Spinal cord (tissue), 10 donors: ENCODE measurements around the gene LRIF1. TPM values are rescaled to one million over a fixed set of nuclear protein-coding genes. Genes with fewer than 3 reads are reported as not detected.
"Not testable (repeated sequence)": the region's sequence is repeated elsewhere in the genome, so short reads cannot be mapped to it uniquely, and the experiment has no call there.

Experiments
- DNase-seq, 6 donors: peaks; one replicate each; pipeline versions ENCODE4 v3.0.0 to v3.0.0-alpha.2; 2013 to 2015; ENCODE audit warnings: low spot score in 6 of 6, low read depth in 4 of 6
- H3K27ac ChIP-seq: one replicate; pipeline ENCODE4 v1.5.1; 2013; ENCODE audit warnings: low read depth, low read length, control low read depth
- H3K27me3 ChIP-seq: one replicate; pipeline ENCODE4 v1.6.1; 2013; ENCODE audit warnings: low read length; ENCODE audit not compliant: control insufficient read depth, insufficient read depth
- H3K36me3 ChIP-seq: one replicate; pipeline ENCODE4 v1.6.1; 2013; ENCODE audit warnings: low read length; ENCODE audit not compliant: control insufficient read depth, insufficient read depth
- H3K4me1 ChIP-seq: one replicate; pipeline ENCODE4 v1.6.1; 2013; ENCODE audit warnings: low read length; ENCODE audit not compliant: control insufficient read depth, insufficient read depth
- H3K4me3 ChIP-seq: one replicate; pipeline ENCODE4 v1.5.1; 2013; ENCODE audit warnings: low read depth, low read length, control low read depth
- H3K9me3 ChIP-seq: one replicate; pipeline ENCODE4 v1.6.1; 2013; ENCODE audit warnings: low read length; ENCODE audit not compliant: control insufficient read depth, insufficient read depth
- WGBS: methylation state at CpG from one replicate; pipeline ENCODE4 v1.1.5; 2013; ENCODE audit warnings: missing lambda C conversion rate; ENCODE audit not compliant: insufficient coverage; 5-methylcytosine and 5-hydroxymethylcytosine counted together
- polyA plus RNA-seq, 2 donors: library from polyadenylated mRNA; unstranded; fragments of 120-200 nt; gene quantifications; one replicate each; pipeline ENCODE4 v1.2.1, GENCODE V29; 2013; ENCODE audit not compliant: insufficient read length in 2 of 2
- total RNA-seq, 2 donors: library from RNA; depleted of rRNA in 1 of 2; stranded (reverse); fragments of 120-200 nt in 1 of 2; fragments of >200 nt in 1 of 2; gene quantifications; one replicate each; pipeline versions ENCODE4 v1.2.3 to v1.2.4, GENCODE V29; 2013 to 2014
- donor health status: healthy.

Gene LRIF1
- total and polyA plus RNA-seq, 4 donors: 11.8 to 16.5 (median 13.0) TPM

- Histone ChIP-seq H3K27me3 (no peaks in the 10 kb centered on the region), H3K4me3 (no peak overlapping the region), H3K9me3 (peaks cover 22% of the 10 kb centered on the region), H3K36me3 (peaks cover 11% of the 10 kb centered on the region), H3K4me1 (no peaks in the 10 kb centered on the region), H3K27ac (no peak overlapping the region)
- no peak for DNase-seq
- 100% methylated on average over 2 of the region's 2 CpGs for WGBS
These were observed 11.7 kb downstream of the LRIF1 start for GRCh38 chr1:110952031-110952430.

- Histone ChIP-seq H3K27me3 (no peaks in the 10 kb centered on the region), H3K9me3 (peaks cover 17% of the 10 kb centered on the region), H3K27ac (no peak overlapping the region), H3K36me3 (peaks cover 14% of the 10 kb centered on the region), H3K4me1 (no peaks in the 10 kb centered on the region), H3K4me3 (no peak overlapping the region)
- no CpG with 5 or more reads among the region's 1 CpG for WGBS
- no peak for DNase-seq
These were observed 12.6 kb downstream of the LRIF1 start for GRCh38 chr1:110951161-110951560.

GRCh38 chr1:110948038-110948810, 15.5 kb downstream of the LRIF1 start:
- Histone ChIP-seq H3K27ac (no peak overlapping the region), H3K4me1 (no peaks in the 10 kb centered on the region), H3K27me3 (no peaks in the 10 kb centered on the region), H3K9me3 (peaks cover 5% of the 10 kb centered on the region), H3K4me3 (no peak overlapping the region), H3K36me3 (peaks cover 14% of the 10 kb centered on the region)
- DNase-seq: no peak
- no CpG with 5 or more reads among the region's 10 CpGs for WGBS

- Histone ChIP-seq H3K9me3 (peaks cover 5% of the 10 kb centered on the region), H3K4me3 (no peak overlapping the region), H3K27me3 (no peaks in the 10 kb centered on the region), H3K4me1 (no peaks in the 10 kb centered on the region), H3K36me3 (peaks cover 14% of the 10 kb centered on the region), H3K27ac (no peak overlapping the region)
- DNase-seq: no peak
- WGBS: no CpG with 5 or more reads among the region's 2 CpGs
These were observed 18.1 kb downstream of the LRIF1 start for GRCh38 chr1:110945626-110946025.

GRCh38 chr1:110944806-110945205, 18.9 kb downstream of the LRIF1 start:
- Histone ChIP-seq H3K27me3 (no peaks in the 10 kb centered on the region), H3K36me3 (peaks cover 14% of the 10 kb centered on the region), H3K27ac (no peak overlapping the region), H3K4me3 (no peak overlapping the region), H3K4me1 (no peaks in the 10 kb centered on the region), H3K9me3 (peaks cover 4% of the 10 kb centered on the region)
- DNase-seq: no peak
- WGBS: 100% methylated on average over 2 of the region's 3 CpGs

- Histone ChIP-seq H3K4me1 (no peaks in the 10 kb centered on the region), H3K4me3 (no peak overlapping the region), H3K27ac (no peak overlapping the region), H3K9me3 (peaks cover 1% of the 10 kb centered on the region), H3K36me3 (no peaks in the 10 kb centered on the region), H3K27me3 (no peaks in the 10 kb centered on the region)
- no CpG with 5 or more reads among the region's 1 CpG for WGBS
- no peak for DNase-seq
These were observed 27.2 kb downstream of the LRIF1 start for GRCh38 chr1:110936567-110936966.

- not testable (repeated sequence) for H3K4me1 ChIP-seq, DNase-seq, H3K27me3 ChIP-seq, H3K9me3 ChIP-seq, H3K27ac ChIP-seq, H3K36me3 ChIP-seq, H3K4me3 ChIP-seq
- WGBS: no CpG with 5 or more reads among the region's 3 CpGs
These were observed 32.6 kb downstream of the LRIF1 start for GRCh38 chr1:110931097-110931496.

- Histone ChIP-seq H3K27me3 (no peaks in the 10 kb centered on the region), H3K27ac (no peak overlapping the region), H3K9me3 (peaks cover 1% of the 10 kb centered on the region), H3K36me3 (no peaks in the 10 kb centered on the region), H3K4me1 (no peaks in the 10 kb centered on the region), H3K4me3 (no peak overlapping the region)
- WGBS: no CpG with 5 or more reads among the region's 2 CpGs
- no peak for DNase-seq
These were observed 34.8 kb downstream of the LRIF1 start for GRCh38 chr1:110928904-110929303.

- Histone ChIP-seq H3K36me3 (no peaks in the 10 kb centered on the region), H3K4me3 (no peak overlapping the region), H3K9me3 (peaks cover 1% of the 10 kb centered on the region), H3K27ac (no peak overlapping the region), H3K27me3 (no peaks in the 10 kb centered on the region), H3K4me1 (no peaks in the 10 kb centered on the region)
- WGBS: no CpG with 5 or more reads among the region's 1 CpG
- no peak for DNase-seq
These were observed 35.5 kb downstream of the LRIF1 start for GRCh38 chr1:110928191-110928590.

- H3K36me3 ChIP-seq: no peaks in the 10 kb centered on the region
- peaks cover 1% of the 10 kb centered on the region for H3K9me3 ChIP-seq
- no peak overlapping the region for H3K4me3 ChIP-seq
- no peak overlapping the region for H3K27ac ChIP-seq
- no CpG with 5 or more reads among the region's 2 CpGs for WGBS
- no peak for DNase-seq
- H3K4me1 ChIP-seq: no peaks in the 10 kb centered on the region
- H3K27me3 ChIP-seq: no peaks in the 10 kb centered on the region
These were observed 36.1 kb downstream of the LRIF1 start for GRCh38 chr1:110927484-110928075.
